Activated CD8-positive, alpha-beta T cell treated with anti-CD3 and anti-CD28 coated beads for 36 hours (primary cell): ENCODE results near the gene SMIM44. TPM values are rescaled to one million over a fixed set of nuclear protein-coding genes. Genes with fewer than 3 reads are reported as not detected.
"Not testable (repeated sequence)": the region's sequence is repeated elsewhere in the genome, so short reads cannot be mapped to it uniquely, and the experiment has no call there.

ENCODE experiments used
- ATAC-seq: fragments of 200-7000 bp; cut with Tn5 transposase; one replicate; pipeline ENCODE4 v1.10.0; 2021; ENCODE audit warnings: mild to moderate bottlenecking, moderate library complexity
- CTCF ChIA-PET: fragments of 350-600 bp; sonication (Branson Sonifier 250); formaldehyde crosslinking; loops from one replicate; lab custom pipeline; 2021; ENCODE audit warnings: antibody characterized with exemption; lab: Charles Lee
- POLR2A ChIA-PET: fragments of 350-600 bp; sonication (Branson Sonifier 250); formaldehyde crosslinking; loops from one replicate; lab custom pipeline; 2021; ENCODE audit warnings: antibody characterized with exemption; lab: Charles Lee
- DNase-seq: peaks from one replicate; pipeline ENCODE4 v3.0.0-alpha.2; 2020
- H3K27ac Mint-ChIP-seq: one replicate; pipeline ENCODE4 v1.8.0; 2021; ENCODE audit warnings: mild to moderate bottlenecking, mixed read lengths
- H3K27me3 Mint-ChIP-seq: one replicate; pipeline ENCODE4 v1.8.0; 2021; ENCODE audit warnings: mixed read lengths
- H3K36me3 Mint-ChIP-seq: one replicate; pipeline ENCODE4 v1.8.0; 2021; ENCODE audit warnings: low read depth, mixed read lengths
- H3K4me1 Mint-ChIP-seq: one replicate; pipeline ENCODE4 v1.8.0; 2021; ENCODE audit warnings: low read depth, mixed read lengths
- H3K4me3 Mint-ChIP-seq: one replicate; pipeline ENCODE4 v1.8.0; 2021; ENCODE audit warnings: mild to moderate bottlenecking, moderate library complexity, mixed read lengths
- H3K9me3 Mint-ChIP-seq: one replicate; pipeline ENCODE4 v1.8.0; 2021; ENCODE audit warnings: mixed read lengths
- CTCF ChIP-seq: fragments of 200-600 bp; IDR thresholded peaks from one replicate; pipeline ENCODE4 v1.8.0; 2022; ENCODE audit warnings: antibody characterized with exemption, mild to moderate bottlenecking
- intact Hi-C: fragments of 100-400 bp; cut with micrococcal nuclease; formaldehyde crosslinking; loops from one replicate; pipeline ENCODE4 v1.10.0; 2022
- total RNA-seq, 2 experiments: library from RNA; stranded (reverse); gene quantifications; one replicate each; pipeline ENCODE4 v1.2.3, GENCODE V29; 2021

SMIM44 gene
- total RNA-seq, 2 experiments from 2014 or later = not detected

- DNase-seq (no peak), ATAC-seq (no peak)
- Mint-ChIP-seq H3K27ac (no peak overlapping the region), H3K9me3 (no peaks in the 10 kb centered on the region), H3K36me3 (peaks cover 11% of the 10 kb centered on the region), H3K4me3 (no peak overlapping the region), H3K4me1 (peaks cover 1% of the 10 kb centered on the region), H3K27me3 (no peaks in the 10 kb centered on the region)
- TF ChIP-seq CTCF = no peak
- POLR2A ChIA-PET = interaction anchor here (1.9 kb wide), 1 partner anchor 15 kb away, joined by 5 read pairs; no protein-coding TSS in a partner anchor
- CTCF ChIA-PET = no interaction called here
- intact Hi-C loops = no loop called here
These were observed 34.5 kb downstream of the SMIM44 start for GRCh38 chr19:3448616-3449334.

GRCh38 chr19:3446657-3447056 is 36.6 kb downstream of the SMIM44 start:
- CTCF ChIA-PET = interaction anchor here (1.1 to 2.0 kb wide), 4 partner anchors 17 to 144 kb away, joined by 3 to 7 read pairs (median 4); no protein-coding TSS in a partner anchor
- H3K27me3 Mint-ChIP-seq, DNase-seq, POLR2A ChIA-PET, H3K36me3 Mint-ChIP-seq, H3K9me3 Mint-ChIP-seq, H3K27ac Mint-ChIP-seq, ATAC-seq, intact Hi-C loops, H3K4me3 Mint-ChIP-seq, H3K4me1 Mint-ChIP-seq: not testable (repeated sequence)

- CTCF ChIA-PET = no interaction called here
- Mint-ChIP-seq H3K4me1 (peaks cover 6% of the 10 kb centered on the region), H3K36me3 (peaks cover 1% of the 10 kb centered on the region), H3K27ac (no peak overlapping the region), H3K27me3 (no peaks in the 10 kb centered on the region), H3K9me3 (no peaks in the 10 kb centered on the region), H3K4me3 (no peak overlapping the region)
- intact Hi-C loops = no loop called here
- DNase-seq (no peak), ATAC-seq (no peak)
- TF ChIP-seq CTCF = no peak
- POLR2A ChIA-PET = no interaction called here
These were observed 38.5 kb downstream of the SMIM44 start for GRCh38 chr19:3444695-3445234.

- Mint-ChIP-seq H3K36me3 (peaks cover 1% of the 10 kb centered on the region), H3K27me3 (no peaks in the 10 kb centered on the region), H3K27ac (no peak overlapping the region), H3K4me1 (peaks cover 6% of the 10 kb centered on the region), H3K9me3 (no peaks in the 10 kb centered on the region), H3K4me3 (no peak overlapping the region)
- no peak for TF ChIP-seq CTCF
- ATAC-seq (no peak), DNase-seq (no peak)
- CTCF ChIA-PET = no interaction called here
- intact Hi-C loops = no loop called here
- POLR2A ChIA-PET = no interaction called here
These were observed 39.2 kb downstream of the SMIM44 start for GRCh38 chr19:3443840-3444694.

GRCh38 chr19:3442487-3443071 is 40.7 kb downstream of the SMIM44 start:
- Mint-ChIP-seq H3K4me1 (peaks cover 6% of the 10 kb centered on the region), H3K4me3 (no peak overlapping the region), H3K9me3 (no peaks in the 10 kb centered on the region), H3K36me3 (peaks cover 3% of the 10 kb centered on the region), H3K27me3 (no peaks in the 10 kb centered on the region), H3K27ac (no peak overlapping the region)
- ATAC-seq = no peak
- intact Hi-C loops = no loop called here
- ChIA-PET CTCF (interaction anchor here (0.9 kb wide), 1 partner anchor 13 kb away, joined by 3 read pairs; no protein-coding TSS in a partner anchor), POLR2A (no interaction called here)
- DNase-seq = no peak
- TF ChIP-seq CTCF = no peak
